Activated naive CD4-positive, alpha-beta T cell treated with anti-CD3 and anti-CD28 coated beads, Interleukin-2, amount 50 U/mL, for 72 hours (primary cell): ENCODE data around the gene ATAT1. TPM values are rescaled to one million over a fixed set of nuclear protein-coding genes. Genes with fewer than 3 reads are reported as not detected.

Experiments used
- ATAC-seq, 2 donors: fragments of 150-1000 bp; cut with Tn5 transposase; 2 replicates each; pipeline ENCODE4 v1.10.0; 2021; ENCODE audit warnings: mild to moderate bottlenecking in 2 of 2, moderate library complexity in 2 of 2
- DNase-seq, 2 donors: peaks; one replicate each; pipeline ENCODE4 v3.0.0; 2021 to 2022; ENCODE audit warnings: low spot score in 2 of 2
- H3K27ac Mint-ChIP-seq, 2 donors: one replicate each; pipeline ENCODE4 v1.8.0; 2022; ENCODE audit warnings: mild to moderate bottlenecking in 2 of 2, mixed read lengths in 2 of 2
- H3K36me3 Mint-ChIP-seq, 2 donors: one replicate each; pipeline ENCODE4 v1.8.0; 2022; ENCODE audit warnings: mixed read lengths in 2 of 2
- H3K9me3 Mint-ChIP-seq, 2 donors: one replicate each; pipeline ENCODE4 v1.8.0; 2022; ENCODE audit warnings: mixed read lengths in 2 of 2
- total RNA-seq, 2 donors: library from RNA; stranded (reverse); gene quantifications; one replicate each; pipeline ENCODE4 v1.2.3, GENCODE V29; 2022

Gene ATAT1
- total RNA-seq, 2 donors from 2014 or later, result 14.5 to 15.1 TPM

DNA sequence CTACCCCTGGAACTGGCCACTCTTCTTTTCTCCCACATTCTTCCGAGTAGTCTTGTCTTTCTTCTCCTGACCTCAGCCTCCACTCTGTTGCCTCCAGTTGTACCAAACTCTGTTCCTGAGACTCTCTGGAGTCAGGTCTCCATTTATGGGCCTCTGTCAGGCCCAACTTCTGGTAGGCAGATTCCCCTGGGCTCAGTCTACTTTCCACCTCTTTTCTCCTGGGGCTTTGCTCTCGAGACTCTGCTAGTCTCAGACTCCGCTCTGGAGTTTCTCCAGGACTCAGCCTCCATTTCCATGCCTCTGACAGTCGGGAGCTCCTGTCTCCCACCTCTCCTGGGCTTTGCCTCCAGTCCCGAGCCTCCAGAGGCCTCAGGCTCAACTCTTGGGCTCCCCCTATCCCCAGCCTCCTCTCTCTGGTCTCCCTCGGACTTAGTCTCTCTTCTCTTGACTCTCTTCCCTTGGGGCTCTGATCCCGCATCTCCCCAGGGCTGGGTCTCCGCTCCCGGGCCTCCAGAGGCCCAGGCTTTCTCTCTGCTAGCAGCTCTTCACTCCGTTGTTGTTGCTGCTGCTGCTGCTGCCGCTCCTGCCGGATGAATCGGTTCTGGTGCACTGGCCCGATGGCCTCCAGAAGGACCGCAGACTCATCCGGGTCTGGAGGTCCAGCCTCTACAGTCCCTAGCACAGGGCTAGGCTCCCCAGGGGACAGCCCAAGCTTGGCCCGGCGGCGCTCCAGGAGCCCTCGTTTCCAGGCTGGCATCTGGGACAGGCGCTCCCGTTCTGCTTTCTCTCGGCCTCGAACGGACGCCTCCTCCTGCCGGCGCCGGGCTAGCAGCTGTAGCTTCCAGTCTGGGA lies 58.7 kb downstream of the ATAT1 start:
- no peaks in the 10 kb centered on the region for H3K9me3 Mint-ChIP-seq
- peak overlapping the region; percentile 69 to 97 for H3K27ac Mint-ChIP-seq
- H3K36me3 Mint-ChIP-seq, result peaks cover 66 to 72% of the 10 kb centered on the region in 2 donors
- DNase-seq, result no peak
- ATAC-seq, result no peak

DNA sequence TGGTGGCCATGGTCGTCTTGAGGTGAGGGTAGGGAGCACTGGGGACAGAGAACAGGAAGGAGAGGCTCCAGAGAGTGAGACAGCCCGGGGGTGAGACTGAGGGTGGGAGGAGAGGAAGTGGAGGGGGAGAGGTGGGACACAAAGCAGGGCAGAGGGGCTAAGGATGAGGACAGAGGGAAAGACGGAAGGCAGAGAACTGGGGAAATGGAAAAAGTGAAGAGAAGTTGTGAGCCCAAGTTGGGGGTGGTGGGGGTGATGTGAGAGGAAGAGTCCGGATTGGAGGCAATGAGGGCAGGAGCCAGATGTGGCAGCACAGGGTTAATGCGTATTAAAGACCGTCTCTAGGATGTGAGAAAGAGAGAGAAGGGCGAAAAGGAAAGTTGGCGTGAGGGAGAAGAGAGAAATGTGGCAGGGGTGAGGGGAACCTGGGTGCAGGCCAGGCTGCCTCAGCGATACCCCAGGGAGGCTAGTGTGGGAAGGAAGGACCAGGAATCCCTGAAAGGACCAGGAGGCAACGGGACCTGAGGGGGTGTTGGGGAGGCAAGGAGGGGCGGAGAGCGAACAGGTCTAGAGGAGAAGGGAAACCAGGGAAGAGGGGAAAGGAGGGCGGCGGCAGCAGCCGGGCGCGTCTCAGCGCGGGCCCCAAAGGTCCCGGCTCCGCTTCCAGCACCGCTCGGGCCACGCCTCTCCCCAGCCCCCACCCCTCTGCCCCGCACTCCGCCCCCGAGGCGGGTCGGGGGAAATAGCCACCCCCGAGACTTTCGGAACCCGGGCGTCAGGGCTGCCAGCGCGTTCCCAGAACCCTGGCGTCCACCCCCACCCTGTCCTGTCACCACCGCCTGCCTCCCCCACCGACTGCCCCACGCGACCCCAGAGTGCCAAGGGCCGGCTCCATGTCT lies 59.6 kb downstream of the ATAT1 start, which contains the start of gene PPP1R18:
Gene PPP1R18, minus strand, starts transcription at position 637 of the 899 bp plus-strand sequence. Its CDS starts 627 bp downstream, at position 10.
- H3K27ac Mint-ChIP-seq, result peak within 1 kb of the TSS; percentile 90 to 97
- peaks cover 61 to 67% of the 10 kb centered on the region in 2 donors for H3K36me3 Mint-ChIP-seq
- ATAC-seq, result peak; percentile 45 to 55
- no peaks in the 10 kb centered on the region for H3K9me3 Mint-ChIP-seq
- DNase-seq, result peak; percentile 80 to 85

GRCh38 chr6:30686908-30687658 lies 60.4 kb downstream of the ATAT1 start:
- Mint-ChIP-seq H3K27ac (peak overlapping the region; percentile 90 to 97), H3K36me3 (peaks cover 53 to 59% of the 10 kb centered on the region in 2 donors), H3K9me3 (no peaks in the 10 kb centered on the region)
- ATAC-seq (peak; percentile 49 to 59), DNase-seq (peak; percentile 84 to 88)

GRCh38 chr6:30687659-30688431 lies 61.2 kb downstream of the ATAT1 start:
- ATAC-seq (no peak), DNase-seq (no peak)
- Mint-ChIP-seq H3K9me3 (no peaks in the 10 kb centered on the region), H3K27ac (peak overlapping the region; percentile 90 to 97), H3K36me3 (peaks cover 45 to 51% of the 10 kb centered on the region in 2 donors)

DNA sequence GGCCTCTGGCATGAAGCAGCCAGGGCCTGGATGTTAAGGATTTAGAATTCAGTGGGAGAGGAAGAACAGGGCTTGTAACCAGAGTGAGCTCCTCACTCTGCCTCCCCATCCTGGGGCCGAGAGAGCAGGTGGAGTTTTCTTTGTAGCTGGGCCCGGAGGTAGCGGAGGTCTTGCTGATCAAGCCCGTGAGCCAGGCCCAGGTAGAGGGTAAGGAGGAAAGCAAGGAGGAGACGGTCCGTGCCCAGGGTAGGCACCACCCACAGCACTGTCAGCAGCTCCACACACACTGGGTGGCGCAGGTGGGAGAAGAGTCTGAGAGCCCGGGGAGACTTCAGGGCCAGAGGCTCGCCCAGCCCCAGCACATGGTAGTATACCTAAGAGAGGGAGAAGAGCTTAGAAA lies 61.9 kb downstream of the ATAT1 start:
- Mint-ChIP-seq H3K9me3 (no peaks in the 10 kb centered on the region), H3K36me3 (peaks cover 38 to 44% of the 10 kb centered on the region in 2 donors), H3K27ac (peak overlapping the region; percentile 87 to 97)
- DNase-seq (no peak), ATAC-seq (no peak)

GRCh38 chr6:30689022-30689865 lies 62.6 kb downstream of the ATAT1 start:
- Mint-ChIP-seq H3K27ac (no peak overlapping the region), H3K9me3 (no peaks in the 10 kb centered on the region), H3K36me3 (peaks cover 31 to 38% of the 10 kb centered on the region in 2 donors)
- DNase-seq, result no peak
- no peak for ATAC-seq

DNA sequence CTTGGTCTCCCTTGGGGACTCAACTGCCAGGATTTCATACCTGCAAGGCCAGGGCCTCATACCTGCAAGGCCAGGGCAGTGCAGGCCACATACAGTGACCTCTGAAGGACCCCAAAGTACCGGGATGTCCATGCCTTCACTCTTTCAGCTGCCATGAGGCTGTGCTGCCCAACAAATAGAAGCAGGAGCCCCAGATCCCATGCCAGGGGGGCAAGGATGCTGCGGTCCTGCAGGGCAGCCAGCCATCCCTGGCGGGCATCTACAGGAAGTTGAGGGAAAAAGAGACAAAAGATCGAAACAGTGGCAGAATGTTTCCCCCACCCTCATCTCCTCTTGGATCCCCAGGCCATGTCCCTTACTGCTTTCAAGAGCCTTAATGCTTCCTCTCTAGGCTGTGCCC lies 63.3 kb downstream of the ATAT1 start:
- H3K36me3 Mint-ChIP-seq, result peaks cover 25 to 30% of the 10 kb centered on the region in 2 donors
- DNase-seq, result no peak
- ATAC-seq, result no peak
- H3K27ac Mint-ChIP-seq, result peak overlapping the region; percentile 79 to 94
- no peaks in the 10 kb centered on the region for H3K9me3 Mint-ChIP-seq

- peak within 1 kb of the TSS; percentile 79 to 94 for H3K27ac Mint-ChIP-seq
- ATAC-seq, result peak; percentile 44 to 53
- H3K9me3 Mint-ChIP-seq, result no peaks in the 10 kb centered on the region
- H3K36me3 Mint-ChIP-seq, result peaks cover 19 to 24% of the 10 kb centered on the region in 2 donors
- peak; percentile 82 to 83 for DNase-seq
Measured at GRCh38 chr6:30690403-30691207, 63.9 kb downstream of the ATAT1 start, which contains the start of gene NRM. Gene NRM (minus strand): TSS chr6:30690984. CDS start chr6:30690974, 10 bp downstream.

- ATAC-seq, result no peak
- Mint-ChIP-seq H3K27ac (peak overlapping the region; percentile 68 to 79), H3K9me3 (no peaks in the 10 kb centered on the region), H3K36me3 (peaks cover 11 to 17% of the 10 kb centered on the region in 2 donors)
- no peak for DNase-seq
Measured at GRCh38 chr6:30691208-30691847, 64.7 kb downstream of the ATAT1 start.

Other genes starting within 250 kb of the ATAT1 start
- gene HLA-E, start 137.4 kb upstream of the ATAT1 start, total RNA-seq, result 100 to 1,000 TPM; 493 to 574 TPM
- gene GNL1, start 70.4 kb upstream of the ATAT1 start, total RNA-seq, result 100 to 1,000 TPM; 107 to 139 TPM
- gene PRR3, start 69.6 kb upstream of the ATAT1 start, total RNA-seq, result 10 to 100 TPM; 19.8 to 27.4 TPM
- gene ABCF1, start 55.4 kb upstream of the ATAT1 start, total RNA-seq, result 10 to 100 TPM; 84.7 to 91.3 TPM
- 10 to 100 TPM; 92.1 to 96.8 TPM for gene PPP1R10, start 9.6 kb upstream of the ATAT1 start, total RNA-seq
- 100 to 1,000 TPM in 1 of 2 donors, 10 to 100 TPM in 1; 99.8 to 100 TPM for gene MRPS18B, start 9.0 kb upstream of the ATAT1 start, total RNA-seq
- gene C6orf136, start 20.3 kb downstream of the ATAT1 start, total RNA-seq, result 10 to 100 TPM; 20.5 to 81.5 TPM
- gene DHX16, start 46.1 kb downstream of the ATAT1 start, total RNA-seq, result 10 to 100 TPM; 31.7 to 37.5 TPM
- gene PPP1R18, start 59.8 kb downstream of the ATAT1 start, total RNA-seq, result 100 to 1,000 TPM; 184 to 274 TPM
- 10 to 100 TPM; 35.7 to 53.5 TPM for gene NRM, start 64.1 kb downstream of the ATAT1 start, total RNA-seq
- 100 to 1,000 TPM in 1 of 2 donors, 10 to 100 TPM in 1; 84.2 to 127 TPM for gene MDC1, start 90.4 kb downstream of the ATAT1 start, total RNA-seq
- 1,000 to 10,000 TPM; 1,507 to 1,783 TPM for gene TUBB, start 93.5 kb downstream of the ATAT1 start, total RNA-seq
- 100 to 1,000 TPM; 194 to 219 TPM for gene FLOT1, start 115.8 kb downstream of the ATAT1 start, total RNA-seq
- gene IER3, start 117.7 kb downstream of the ATAT1 start, total RNA-seq, result 100 to 1,000 TPM in 1 of 2 donors, 10 to 100 TPM in 1; 70.0 to 279 TPM